MV-4-11 (cell line): ENCODE results near the gene LRCOL1.

Source experiments
- DNase-seq: peaks from one replicate; lab custom pipeline; 2025; lab: John Stamatoyannopoulos, UW

The LRCOL1 gene

DNA sequence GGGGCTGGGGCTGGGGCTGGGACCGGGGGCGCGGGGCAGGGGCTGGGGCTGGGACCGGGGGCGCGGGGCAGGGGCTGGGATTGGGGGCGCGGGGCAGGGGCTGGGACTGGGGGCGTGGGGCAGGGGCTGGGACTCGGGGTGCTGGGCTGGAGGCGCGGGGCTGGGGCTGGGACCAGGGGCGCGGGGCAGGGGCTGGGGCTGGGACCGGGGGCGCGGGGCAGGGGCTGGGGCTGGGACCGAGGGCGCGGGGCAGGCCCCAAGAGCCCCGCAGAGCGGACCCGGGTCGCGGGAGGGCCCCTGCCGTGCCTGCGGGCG, 8.6 kb upstream of the LRCOL1 start:
- no peak for DNase-seq

DNA sequence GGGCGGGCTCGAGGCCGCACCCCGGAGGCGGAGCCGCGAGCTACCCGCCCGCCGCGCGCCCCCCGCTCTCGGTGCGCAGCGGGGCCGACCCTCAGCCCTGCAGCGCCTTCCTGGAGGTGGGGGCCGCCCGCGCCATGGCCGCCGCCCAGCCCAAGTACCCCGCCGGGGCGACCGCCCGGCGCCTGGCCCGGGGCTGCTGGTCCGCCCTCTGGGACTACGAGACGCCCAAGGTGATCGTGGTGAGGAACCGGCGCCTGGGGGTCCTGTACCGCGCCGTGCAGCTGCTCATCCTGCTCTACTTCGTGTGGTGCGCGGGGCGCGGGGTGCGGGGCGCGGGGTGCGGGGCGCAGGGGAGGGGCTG, 8.3 kb upstream of the LRCOL1 start, which contains the start of gene P2RX2:
Gene P2RX2 (plus strand): TSS at position 94 of the 361 bp plus-strand sequence. CDS start 41 bp downstream, at position 135.
- DNase-seq, result no peak

- no peak for DNase-seq
Measured at GRCh38 chr12:132617822-132618682, 7.7 kb upstream of the LRCOL1 start.

GRCh38 chr12:132617135-132617701, 6.8 kb upstream of the LRCOL1 start:
- DNase-seq, result no peak

GRCh38 chr12:132615579-132616038, 5.2 kb upstream of the LRCOL1 start:
- no peak for DNase-seq

- peak; percentile 66 for DNase-seq
Measured at GRCh38 chr12:132614861-132615578, 4.6 kb upstream of the LRCOL1 start.

GRCh38 chr12:132614029-132614428, 3.6 kb upstream of the LRCOL1 start:
- DNase-seq, result no peak

GRCh38 chr12:132611620-132612019, 1.2 kb upstream of the LRCOL1 start:
- no peak for DNase-seq

DNA sequence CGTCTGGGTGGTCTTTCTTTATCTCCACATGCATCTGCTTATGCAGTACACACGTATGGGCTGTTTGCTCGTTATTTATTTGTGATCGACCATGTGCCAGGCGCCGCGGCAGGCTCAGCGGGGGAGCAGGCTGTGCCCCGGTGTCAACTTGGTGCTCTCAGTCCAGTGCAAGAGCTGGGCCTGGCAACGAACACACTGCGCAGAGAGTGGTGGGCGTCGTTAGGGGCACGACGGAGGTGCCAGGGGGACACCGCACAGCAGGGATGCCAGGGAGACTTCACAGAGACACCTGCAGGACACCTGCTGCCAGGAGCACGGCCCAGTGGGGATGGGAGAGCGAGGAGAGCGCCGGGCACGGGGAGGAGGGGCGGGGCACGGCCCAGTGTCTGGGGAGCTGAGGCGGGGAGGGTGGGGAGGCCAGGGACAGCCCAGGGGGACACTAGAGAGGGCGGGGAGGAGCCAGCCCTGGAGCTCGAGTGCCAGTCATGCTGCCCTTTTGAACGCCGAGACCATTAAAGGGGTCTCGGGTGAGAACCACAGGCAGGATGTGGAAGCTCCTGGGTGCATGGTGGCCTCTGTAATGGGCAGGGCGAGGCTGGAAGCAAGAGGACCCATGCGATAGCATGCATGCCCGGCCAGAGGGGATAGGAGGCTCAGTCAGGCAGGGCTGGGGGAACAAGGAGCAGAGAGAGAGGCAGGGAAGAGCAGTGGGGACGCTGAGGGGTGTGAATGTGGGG, 652 bp upstream of the LRCOL1 start:
- no peak for DNase-seq

- no peak for DNase-seq
Measured at GRCh38 chr12:132608231-132609171, 1.9 kb downstream of the LRCOL1 start.

DNA sequence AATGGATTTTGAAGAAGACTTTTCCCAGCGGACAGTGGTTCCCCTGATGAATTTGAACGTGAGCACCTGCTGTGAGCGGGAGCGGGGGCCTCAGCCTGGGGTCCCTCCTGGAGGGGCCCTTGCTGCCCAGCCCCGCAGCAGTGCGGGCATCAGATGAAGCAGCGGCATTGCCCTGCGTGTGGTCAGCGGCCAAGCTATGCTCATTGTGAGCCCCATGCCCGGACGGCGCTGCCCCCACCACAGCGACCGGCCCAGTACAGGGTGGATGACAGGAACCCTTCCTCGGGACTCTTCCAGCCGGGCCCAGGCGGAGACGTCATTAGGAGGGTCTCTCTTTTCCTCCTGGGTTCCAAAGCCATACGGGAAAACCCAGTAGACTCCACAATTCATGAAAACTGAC, 3.5 kb downstream of the LRCOL1 start:
- DNase-seq, result no peak

DNA sequence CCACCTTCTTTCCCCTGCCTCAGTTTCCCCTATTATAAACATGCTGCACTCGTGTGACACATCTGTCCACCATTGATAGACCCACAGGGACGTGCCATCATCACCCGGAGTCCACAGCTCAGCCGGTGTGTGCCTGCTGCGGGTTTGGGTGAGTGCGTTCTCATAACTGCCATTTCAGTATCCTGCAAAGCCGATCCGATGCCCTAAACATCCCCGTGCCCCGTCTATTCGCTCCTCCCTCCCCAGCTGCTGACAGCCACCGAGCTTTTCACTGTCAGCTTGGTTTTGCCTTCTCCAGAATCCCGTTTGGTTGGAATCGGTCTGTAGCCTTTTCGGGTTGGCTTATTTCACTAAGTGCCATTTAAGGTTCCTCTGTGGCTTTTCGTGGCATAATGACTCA, 3.9 kb downstream of the LRCOL1 start:
- DNase-seq, result peak; percentile 51

DNA sequence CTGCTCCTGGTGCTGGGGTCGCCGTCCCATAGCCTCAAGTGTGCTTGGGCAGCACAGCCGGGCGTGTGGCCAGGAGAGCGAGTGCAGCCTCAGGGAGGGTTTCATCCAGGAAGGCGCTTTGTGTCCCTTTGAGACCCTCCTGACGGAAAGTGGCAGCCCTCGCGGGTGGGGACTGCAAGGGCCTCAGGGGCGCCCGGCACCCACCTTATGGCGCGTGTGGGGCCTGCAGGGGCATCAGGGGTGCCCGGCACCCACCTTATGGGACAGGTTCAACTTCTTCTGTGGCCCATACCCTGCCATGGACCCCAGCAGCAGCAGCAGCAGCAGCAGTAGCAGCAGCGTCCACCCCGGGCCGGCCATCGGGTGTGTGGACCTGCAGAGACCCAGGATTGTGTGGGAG, 4.5 kb downstream of the LRCOL1 start:
- no peak for DNase-seq

DNA sequence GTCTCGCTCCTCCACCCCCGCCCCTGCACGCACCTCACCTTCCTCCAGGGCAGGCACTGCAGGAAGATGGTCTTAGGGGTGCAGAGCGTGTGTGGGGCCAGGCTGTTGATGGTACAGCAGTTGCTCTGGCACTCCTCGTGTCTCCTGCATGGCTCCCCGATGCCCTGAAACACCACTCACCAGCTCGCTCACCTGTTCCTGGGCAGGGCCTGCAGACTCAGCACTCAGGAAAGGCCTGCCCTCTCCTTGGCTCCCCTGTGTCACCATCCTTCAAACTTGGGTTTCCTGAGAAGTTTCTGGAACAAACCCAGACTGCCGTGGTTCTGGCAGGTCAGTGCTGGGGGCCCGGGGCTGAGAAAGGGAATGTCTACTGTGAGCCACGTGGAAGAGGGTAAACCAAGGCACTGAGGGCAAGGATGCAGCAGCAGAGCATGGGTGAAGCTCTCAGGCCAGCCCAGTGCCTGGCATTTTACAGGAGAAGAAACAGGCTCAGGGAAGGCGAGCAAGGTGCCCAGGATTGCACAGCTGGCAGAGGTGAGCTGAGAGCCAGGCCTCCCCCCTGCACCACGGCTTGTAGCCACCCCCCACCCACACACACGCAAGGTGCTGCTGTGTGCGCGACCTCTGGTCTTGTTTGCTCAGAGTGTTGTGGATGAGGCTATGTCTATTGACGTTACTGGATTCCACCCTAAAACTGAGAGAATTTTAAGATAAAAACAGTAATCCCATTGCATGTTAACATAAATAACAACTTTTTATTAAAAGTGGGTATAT, 5.5 kb downstream of the LRCOL1 start:
- no peak for DNase-seq

DNA sequence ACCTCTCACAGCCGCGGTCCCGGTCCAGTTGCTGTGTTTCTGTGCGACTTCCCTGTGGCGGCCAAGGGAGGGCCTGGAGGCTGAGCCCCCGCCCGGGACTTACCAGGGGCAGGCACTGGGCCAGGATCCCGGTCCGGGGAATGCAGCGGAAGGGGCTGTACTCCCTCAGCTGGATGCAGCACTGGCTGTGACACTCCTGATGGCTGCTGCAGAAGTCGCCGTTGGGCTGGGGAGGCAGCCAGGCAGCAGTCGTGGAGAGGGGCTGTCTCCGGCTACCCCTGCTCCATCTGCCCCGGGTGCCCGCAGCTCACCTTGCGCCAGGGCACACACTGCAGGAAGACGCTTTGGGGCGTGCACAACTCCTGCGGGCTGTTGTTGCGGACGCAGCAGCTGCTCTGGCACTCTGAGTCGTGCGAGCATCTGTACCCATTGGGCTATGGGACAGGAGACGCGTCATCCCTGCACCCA, 6.2 kb downstream of the LRCOL1 start:
- DNase-seq, result no peak

DNA sequence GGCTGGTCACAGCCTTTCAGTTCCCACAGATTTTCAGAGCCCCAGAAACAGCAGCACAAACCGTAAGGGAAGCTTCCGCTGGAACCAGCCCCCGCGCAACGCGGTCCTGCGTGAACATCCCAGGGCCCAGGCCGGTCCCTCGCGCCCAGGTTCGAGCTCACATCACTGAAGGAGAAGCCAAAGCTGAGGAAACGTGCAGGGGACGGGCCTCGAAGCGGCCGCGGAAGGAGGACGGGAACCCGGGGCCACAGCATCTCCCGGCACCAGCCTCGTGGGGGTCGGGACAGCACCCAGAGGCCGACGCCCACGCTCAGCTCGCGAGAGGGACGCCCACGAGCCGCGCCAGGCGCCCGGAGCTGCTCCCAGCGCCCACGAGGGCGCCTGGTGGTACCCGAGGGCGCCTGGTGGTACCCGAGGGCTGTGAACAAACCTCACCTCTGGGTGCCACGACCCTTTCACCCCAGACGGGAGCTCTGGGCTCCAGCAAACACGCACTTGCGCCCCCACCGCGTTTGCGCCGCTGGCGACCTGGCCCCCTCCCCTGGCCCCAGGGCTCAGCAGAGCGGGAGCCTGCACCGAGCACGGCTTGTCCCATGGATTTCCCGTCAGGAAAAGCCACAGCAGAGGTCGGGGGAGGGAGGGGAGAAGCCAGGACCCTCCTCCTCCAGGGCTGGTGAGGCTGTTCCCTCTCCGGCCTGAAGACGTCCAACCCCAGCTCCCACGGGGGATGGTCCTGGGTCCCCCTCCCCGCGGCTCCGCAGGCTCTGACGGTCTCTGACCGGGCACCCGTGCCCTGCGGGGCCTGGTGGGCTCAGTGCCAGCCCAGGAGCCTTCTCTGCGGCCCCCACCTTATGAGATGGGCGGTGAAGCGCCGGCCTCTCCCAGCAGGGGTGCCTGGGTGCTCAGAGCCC, 6.9 kb downstream of the LRCOL1 start:
- no peak for DNase-seq

DNA sequence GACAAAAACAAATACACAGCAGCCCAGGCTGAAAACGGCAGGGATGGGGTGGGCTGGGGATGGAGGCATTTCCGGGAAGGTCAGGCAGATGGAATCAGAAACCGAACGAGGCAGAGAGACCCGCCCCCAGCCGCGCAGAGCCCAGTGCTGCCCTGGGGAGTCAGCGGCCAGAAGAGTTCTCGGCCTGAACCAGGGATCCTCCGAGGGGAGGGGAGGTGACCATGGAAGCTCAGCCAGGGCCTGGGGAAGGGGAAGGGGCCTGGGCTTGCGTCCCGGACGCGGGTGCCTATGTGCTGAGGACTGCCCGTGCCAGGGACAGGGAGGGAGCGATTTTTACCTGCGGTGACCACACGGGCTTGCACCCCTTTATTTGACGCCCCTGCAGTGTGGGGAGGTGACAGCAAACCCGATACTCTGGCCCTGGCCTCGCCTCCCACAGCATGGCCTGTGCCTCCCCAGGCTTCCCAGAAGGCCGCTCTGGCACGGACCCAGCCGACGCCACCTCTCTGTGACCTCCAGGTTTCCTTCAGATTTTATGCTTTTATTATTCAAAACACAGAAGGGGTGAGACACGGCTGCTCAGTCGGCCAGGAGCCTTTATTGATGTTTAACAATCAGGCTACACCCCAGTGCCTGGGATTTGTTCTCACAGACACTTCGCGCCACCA, 7.7 kb downstream of the LRCOL1 start:
- no peak for DNase-seq

- DNase-seq, result no peak
Measured at GRCh38 chr12:132601171-132601883, 9.1 kb downstream of the LRCOL1 start.
